BLaER1 treated with 17β-estradiol and CSF1 and Interleukin-3, amounts not matched to agents 10 nM and 100 nM (cell line): ENCODE measurements around the gene CYB5RL.

ENCODE experiments used
- H3K27ac ChIP-seq, 11 experiments: shearing (Covaris generic); formaldehyde crosslinking; 2 replicates each; pipeline ENCODE4 v1.8.1; 2022
- H3K27me3 ChIP-seq, 11 experiments: shearing (Covaris generic); formaldehyde crosslinking; 2 replicates each; pipeline ENCODE4 v1.8.1; 2022
- H3K36me3 ChIP-seq, 11 experiments: shearing (Covaris generic); formaldehyde crosslinking; 2 replicates each; pipeline ENCODE4 v1.8.1; 2022
- H3K4me1 ChIP-seq, 10 experiments: shearing (Covaris generic); formaldehyde crosslinking; 2 replicates each; pipeline ENCODE4 v1.8.1; 2022
- H3K4me2 ChIP-seq, 11 experiments: shearing (Covaris generic); formaldehyde crosslinking; 2 replicates each; pipeline ENCODE4 v1.8.1; 2022
- H3K4me3 ChIP-seq, 10 experiments: shearing (Covaris generic); formaldehyde crosslinking; 2 replicates each; pipeline ENCODE4 v1.8.1; 2022
- H3K9ac ChIP-seq, 11 experiments: shearing (Covaris generic); formaldehyde crosslinking; 2 replicates each; pipeline ENCODE4 v1.8.1; 2022
- H3K9me3 ChIP-seq, 11 experiments: shearing (Covaris generic); formaldehyde crosslinking; replicated peaks in 1 of 11; 2 replicates each; pipeline ENCODE4 v1.8.1; 2022
- H4K20me1 ChIP-seq, 11 experiments: shearing (Covaris generic); formaldehyde crosslinking; 2 replicates each; pipeline ENCODE4 v1.8.1; 2022
- Cebpa-rat ChIP-seq, 11 experiments: shearing (Covaris generic); IDR thresholded peaks; 2 replicates each; pipeline ENCODE4 v1.8.1; 2022

Gene CYB5RL

DNA sequence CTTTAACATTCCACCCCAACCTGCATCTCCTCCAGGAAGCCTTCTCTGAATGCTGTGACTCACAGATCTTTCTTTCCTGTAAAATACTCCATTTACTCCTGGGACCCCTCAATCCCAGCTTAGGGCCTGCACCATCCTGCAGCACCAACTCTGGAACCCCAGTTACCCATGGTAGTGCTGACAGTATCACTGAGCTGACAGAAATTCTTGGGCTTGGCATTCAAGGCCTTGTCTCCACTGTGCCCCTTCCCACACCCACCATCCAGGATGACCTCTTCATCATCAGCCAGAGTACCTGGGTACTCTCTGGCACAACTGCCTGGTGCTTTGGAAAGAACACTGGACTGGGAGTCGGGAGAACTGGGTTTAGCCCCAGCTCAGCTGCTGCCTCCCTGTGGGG is 8.3 kb downstream of the CYB5RL start:
- Histone ChIP-seq H3K9me3 (no peaks in the 10 kb centered on the region), H3K27me3 (no peaks in the 10 kb centered on the region), H4K20me1 (no peaks in the 10 kb centered on the region; a peak in 1 of 22 replicates), H3K4me3 (no peak overlapping the region), H3K36me3 (peaks cover 35 to 98% (median 79%) of the 10 kb centered on the region in 11 experiments), H3K9ac (no peak overlapping the region), H3K4me1 (no peaks in the 10 kb centered on the region), H3K27ac (no peak overlapping the region), H3K4me2 (no peak overlapping the region)
- no peak for TF ChIP-seq Cebpa-rat (IDR thresholded peaks at IDR 0.05)

DNA sequence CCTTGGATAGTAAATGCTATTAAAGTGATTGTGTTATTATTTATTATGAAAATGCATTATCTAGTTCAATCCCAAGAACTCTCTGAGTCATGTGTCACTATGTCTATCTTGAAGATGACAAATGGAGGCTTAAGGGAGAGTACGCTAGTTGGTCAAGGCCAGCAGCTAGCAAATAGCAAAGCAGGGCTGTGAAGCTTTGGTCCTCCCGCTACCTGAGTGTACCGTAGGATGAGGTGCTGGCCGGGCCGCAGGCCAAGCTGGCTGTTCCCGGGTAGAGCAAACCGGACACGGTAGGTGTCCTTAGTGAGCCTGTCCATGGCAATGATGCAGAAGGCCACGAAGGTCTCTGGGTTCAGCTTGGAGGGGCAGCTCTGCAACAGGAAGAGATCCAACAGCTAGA is 9.3 kb downstream of the CYB5RL start:
- Histone ChIP-seq H3K9me3 (no peaks in the 10 kb centered on the region), H3K27ac (no peak overlapping the region)

DNA sequence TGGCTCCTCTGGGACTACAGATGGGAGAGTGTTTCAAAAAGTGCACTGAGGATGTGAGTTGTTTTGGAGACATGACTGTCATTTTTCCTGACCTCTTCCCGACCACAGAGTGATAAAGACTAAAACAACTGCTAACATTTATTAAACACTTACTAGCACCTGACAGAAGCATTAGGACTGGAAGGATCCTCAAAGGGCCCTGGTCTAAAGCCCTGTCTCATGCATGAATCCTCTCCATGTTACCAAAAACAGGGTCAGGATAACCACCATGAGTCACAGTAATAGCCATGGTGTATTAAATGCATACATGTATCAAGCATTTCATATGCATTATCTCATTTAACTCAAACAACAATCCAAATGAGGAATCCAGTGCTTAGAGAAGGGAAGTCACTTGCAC is 11.5 kb downstream of the CYB5RL start:
- Histone ChIP-seq H3K4me3 (no peak overlapping the region), H3K4me2 (no peak overlapping the region), H4K20me1 (no peaks in the 10 kb centered on the region), H3K9ac (no peak overlapping the region), H3K9me3 (no peaks in the 10 kb centered on the region), H3K4me1 (no peaks in the 10 kb centered on the region), H3K27me3 (no peaks in the 10 kb centered on the region), H3K27ac (no peak overlapping the region), H3K36me3 (peaks cover 22 to 83% (median 61%) of the 10 kb centered on the region in 11 experiments)
- no peak for TF ChIP-seq Cebpa-rat (IDR thresholded peaks at IDR 0.05)

More for the DNA sequence above, 9.3 kb downstream of the CYB5RL start:
- H3K4me1 ChIP-seq = no peaks in the 10 kb centered on the region
- H3K4me2 ChIP-seq = no peak overlapping the region
- no peaks in the 10 kb centered on the region for H3K27me3 ChIP-seq
- no peak for TF ChIP-seq Cebpa-rat (IDR thresholded peaks at IDR 0.05)
- no peak overlapping the region for H3K9ac ChIP-seq
- H4K20me1 ChIP-seq = no peaks in the 10 kb centered on the region; a peak in 1 of 22 replicates
- H3K4me3 ChIP-seq = no peak overlapping the region
- H3K36me3 ChIP-seq = peaks cover 38 to 98% (median 80%) of the 10 kb centered on the region in 11 experiments

DNA sequence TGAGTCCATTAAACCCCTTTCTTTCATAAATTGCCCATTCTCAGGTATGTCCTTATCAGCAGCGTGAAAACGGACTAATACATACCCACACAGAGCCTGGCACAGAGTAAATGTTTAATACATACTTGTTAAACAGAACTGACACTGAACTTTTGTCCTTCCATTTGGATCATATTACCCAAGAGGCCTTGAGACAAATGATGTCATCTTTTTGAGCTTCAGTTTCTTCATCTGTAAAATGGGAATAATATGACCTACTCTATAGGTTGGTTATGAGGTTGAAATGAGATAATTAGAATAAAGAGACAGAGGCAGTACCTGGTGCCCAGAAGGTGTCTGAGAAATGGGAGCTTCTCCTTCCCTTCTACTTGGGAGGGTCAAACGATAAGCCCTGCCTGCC is 13.8 kb downstream of the CYB5RL start:
- H3K36me3 ChIP-seq = peaks cover 15 to 78% (median 40%) of the 10 kb centered on the region in 11 experiments
- no peaks in the 10 kb centered on the region for H4K20me1 ChIP-seq
- no peaks in the 10 kb centered on the region for H3K27me3 ChIP-seq
- no peak overlapping the region for H3K9ac ChIP-seq
- no peak overlapping the region for H3K4me3 ChIP-seq
- no peaks in the 10 kb centered on the region for H3K4me1 ChIP-seq
- no peak for TF ChIP-seq Cebpa-rat (IDR thresholded peaks at IDR 0.05)
- H3K4me2 ChIP-seq = no peak overlapping the region
- H3K9me3 ChIP-seq = no peaks in the 10 kb centered on the region
- no peak overlapping the region for H3K27ac ChIP-seq

DNA sequence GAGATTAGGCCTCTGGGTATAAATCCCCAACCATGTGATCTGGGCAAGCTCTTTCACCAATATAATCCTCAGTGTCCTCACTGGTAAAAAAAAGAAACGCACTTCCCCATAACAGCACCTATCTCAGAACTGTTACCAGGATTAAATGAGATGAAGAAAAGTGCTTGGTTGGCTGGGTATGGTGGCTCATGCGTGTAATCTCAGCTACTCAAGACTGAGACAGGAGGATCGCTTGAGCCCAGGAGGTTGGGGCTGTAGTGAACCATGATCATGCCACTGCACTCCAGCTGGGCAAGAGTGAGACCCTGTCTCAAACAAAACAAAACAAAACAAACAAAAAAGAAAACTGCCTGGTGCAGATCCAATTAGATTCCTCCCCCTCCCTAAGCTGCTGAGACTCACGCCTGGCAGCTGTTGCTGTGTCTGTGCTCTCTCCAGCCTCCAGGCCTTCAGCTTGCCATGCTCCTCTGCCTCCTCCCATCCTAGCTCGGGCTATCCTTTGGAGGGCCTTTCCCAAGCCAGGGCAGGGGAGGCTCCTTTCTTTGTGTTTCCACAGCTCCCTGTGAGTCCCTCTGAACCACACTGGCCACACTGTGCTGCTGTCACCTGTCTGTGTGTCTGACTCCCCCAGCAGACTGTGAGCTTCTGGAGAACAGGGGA is 19.0 kb downstream of the CYB5RL start:
- 0 out of 22 replicates have a peak, but pooled peaks cover 0 to 4% (median 0%) of the 10 kb centered on the region in 11 experiments for H4K20me1 ChIP-seq
- H3K4me2 ChIP-seq = no peak overlapping the region
- no peaks in the 10 kb centered on the region for H3K9me3 ChIP-seq
- no peak overlapping the region; a peak in 1 of 22 replicates for H3K9ac ChIP-seq
- H3K4me3 ChIP-seq = no peak overlapping the region
- H3K4me1 ChIP-seq = no peaks in the 10 kb centered on the region
- H3K36me3 ChIP-seq = peaks cover 6 to 58% (median 15%) of the 10 kb centered on the region in 11 experiments; a peak in 16 of 22 replicates
- TF ChIP-seq Cebpa-rat (IDR thresholded peaks at IDR 0.05) = no peak
- no peak overlapping the region for H3K27ac ChIP-seq
- H3K27me3 ChIP-seq = no peaks in the 10 kb centered on the region

DNA sequence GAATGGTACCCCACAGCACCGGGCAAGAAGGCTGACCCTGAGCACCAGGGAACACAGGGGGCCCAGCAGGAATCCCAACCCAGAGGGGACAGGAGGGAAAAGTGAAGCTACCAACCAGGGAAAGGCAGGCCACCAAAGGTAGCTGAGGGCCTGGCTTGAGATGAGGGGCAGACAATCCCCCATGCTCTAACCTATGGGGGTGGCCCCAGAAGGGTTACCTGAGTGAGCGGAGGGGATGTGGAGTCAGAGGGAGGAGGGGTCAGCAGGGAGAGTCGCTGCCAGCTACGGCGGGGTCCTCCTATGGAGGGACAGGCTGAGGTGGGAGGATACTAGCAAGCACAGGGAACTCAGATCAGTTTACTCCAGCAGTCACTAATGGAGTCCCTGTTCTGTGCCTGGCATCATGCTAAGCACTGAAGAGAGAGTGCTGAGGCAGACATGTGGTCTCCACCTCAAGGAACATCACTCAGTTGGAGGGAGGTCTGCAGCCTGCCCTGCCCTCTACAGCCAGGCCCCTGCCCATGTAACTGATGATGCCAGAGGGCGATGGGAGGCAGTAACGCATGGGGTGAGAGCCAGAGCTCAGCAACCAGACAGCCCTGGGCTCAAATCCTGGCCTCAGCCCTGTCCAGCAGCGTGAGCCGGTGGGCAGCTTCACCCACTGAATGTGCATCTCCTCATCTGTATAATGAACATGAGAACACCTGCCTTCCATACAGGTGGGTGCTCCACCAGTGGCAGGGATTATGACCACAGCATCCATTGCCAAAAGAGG is 21.3 kb downstream of the CYB5RL start:
- Histone ChIP-seq H3K4me3 (no peak overlapping the region), H4K20me1 (0 out of 22 replicates have a peak, but pooled peaks cover 0 to 4% (median 0%) of the 10 kb centered on the region in 11 experiments), H3K4me1 (peaks cover 8 to 15% (median 12%) of the 10 kb centered on the region in 10 experiments; a peak in 18 of 20 replicates), H3K9me3 (no peaks in the 10 kb centered on the region), H3K36me3 (peaks cover 6 to 61% (median 20%) of the 10 kb centered on the region in 11 experiments; a peak in 14 of 22 replicates), H3K9ac (no peak overlapping the region), H3K27me3 (no peaks in the 10 kb centered on the region), H3K4me2 (no peak overlapping the region), H3K27ac (no peak overlapping the region)
- TF ChIP-seq Cebpa-rat (IDR thresholded peaks at IDR 0.05) = no peak

DNA sequence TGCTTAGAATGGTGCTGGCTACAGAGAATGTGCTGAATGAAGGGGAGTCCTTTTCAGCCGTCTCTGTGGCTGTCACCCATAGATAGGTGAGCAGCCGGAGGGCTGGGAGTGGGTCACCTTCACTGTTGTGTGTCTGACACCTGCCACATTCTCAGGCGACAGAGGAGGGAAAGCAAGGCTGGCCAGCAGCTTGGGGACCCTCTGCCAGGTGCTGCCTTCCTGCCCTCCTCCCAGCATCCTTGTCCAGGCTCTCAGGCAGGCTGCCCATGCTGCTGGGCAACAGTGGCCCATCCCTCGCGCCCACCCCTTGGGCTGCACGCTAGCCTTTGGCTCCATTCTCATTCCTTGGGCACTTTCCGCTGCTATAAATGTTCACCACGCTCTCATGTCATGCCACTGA is 22.1 kb downstream of the CYB5RL start:
- peaks cover 6 to 56% (median 20%) of the 10 kb centered on the region in 11 experiments; a peak in 14 of 22 replicates for H3K36me3 ChIP-seq
- peaks cover 16 to 22% (median 19%) of the 10 kb centered on the region in 10 experiments; a peak in 19 of 20 replicates for H3K4me1 ChIP-seq
- H3K4me3 ChIP-seq = no peak overlapping the region
- no peak for TF ChIP-seq Cebpa-rat (IDR thresholded peaks at IDR 0.05)
- no peak overlapping the region for H3K4me2 ChIP-seq
- H3K9me3 ChIP-seq = no peaks in the 10 kb centered on the region
- no peak overlapping the region for H3K9ac ChIP-seq
- H3K27me3 ChIP-seq = no peaks in the 10 kb centered on the region
- 0 out of 22 replicates have a peak, but pooled peaks cover 0 to 4% (median 0%) of the 10 kb centered on the region in 11 experiments for H4K20me1 ChIP-seq
- no peak overlapping the region for H3K27ac ChIP-seq

DNA sequence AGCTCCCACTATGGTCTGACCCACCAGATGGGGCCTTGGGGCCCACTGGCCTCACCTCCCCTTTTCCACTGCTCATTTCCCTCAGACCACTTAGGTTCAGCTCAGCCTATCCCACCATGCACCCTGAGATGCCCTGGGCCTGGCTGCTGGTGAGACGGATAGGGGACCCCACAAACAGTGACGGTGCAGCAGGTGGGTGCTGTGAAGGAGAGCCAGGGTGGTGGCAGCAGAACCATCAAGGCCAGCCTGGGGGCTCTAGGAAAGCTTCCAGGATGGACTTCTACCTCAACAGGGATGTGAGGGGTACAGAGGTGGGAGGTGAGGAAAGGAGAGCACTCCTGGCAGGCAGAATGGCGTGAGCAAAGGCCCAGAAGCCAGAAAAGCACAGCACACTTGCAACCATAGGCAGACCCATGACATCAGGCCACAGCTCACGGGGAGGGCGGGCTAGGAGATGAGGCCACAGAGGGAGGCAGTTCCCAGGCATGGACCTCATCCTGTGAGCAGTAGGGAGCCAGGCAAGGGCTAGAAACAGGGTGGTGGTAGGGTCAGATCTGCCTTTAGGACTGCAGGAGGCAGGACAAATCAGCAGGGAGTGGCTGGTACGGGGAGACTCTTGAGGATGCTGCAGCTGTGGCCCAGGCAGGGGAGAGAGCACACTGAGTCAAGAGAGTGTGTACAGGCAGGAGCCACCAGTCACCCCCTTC is 23.1 kb downstream of the CYB5RL start:
- Histone ChIP-seq H3K27me3 (no peaks in the 10 kb centered on the region), H3K27ac (no peak overlapping the region), H3K4me2 (no peak overlapping the region), H3K36me3 (peaks cover 6 to 49% (median 20%) of the 10 kb centered on the region in 11 experiments; a peak in 14 of 22 replicates), H3K9ac (no peak overlapping the region), H3K4me1 (peaks cover 16 to 32% (median 27%) of the 10 kb centered on the region in 10 experiments; a peak in 19 of 20 replicates), H4K20me1 (0 out of 22 replicates have a peak, but pooled peaks cover 0 to 4% (median 0%) of the 10 kb centered on the region in 11 experiments), H3K9me3 (no peaks in the 10 kb centered on the region), H3K4me3 (no peak overlapping the region)
- TF ChIP-seq Cebpa-rat (IDR thresholded peaks at IDR 0.05) = no peak
